ENCODE data around the gene PCDHGB7.
"Not testable (repeated sequence)": the region's sequence is repeated elsewhere in the genome, so short reads cannot be mapped to it uniquely, and the experiment has no call there.

DNA sequence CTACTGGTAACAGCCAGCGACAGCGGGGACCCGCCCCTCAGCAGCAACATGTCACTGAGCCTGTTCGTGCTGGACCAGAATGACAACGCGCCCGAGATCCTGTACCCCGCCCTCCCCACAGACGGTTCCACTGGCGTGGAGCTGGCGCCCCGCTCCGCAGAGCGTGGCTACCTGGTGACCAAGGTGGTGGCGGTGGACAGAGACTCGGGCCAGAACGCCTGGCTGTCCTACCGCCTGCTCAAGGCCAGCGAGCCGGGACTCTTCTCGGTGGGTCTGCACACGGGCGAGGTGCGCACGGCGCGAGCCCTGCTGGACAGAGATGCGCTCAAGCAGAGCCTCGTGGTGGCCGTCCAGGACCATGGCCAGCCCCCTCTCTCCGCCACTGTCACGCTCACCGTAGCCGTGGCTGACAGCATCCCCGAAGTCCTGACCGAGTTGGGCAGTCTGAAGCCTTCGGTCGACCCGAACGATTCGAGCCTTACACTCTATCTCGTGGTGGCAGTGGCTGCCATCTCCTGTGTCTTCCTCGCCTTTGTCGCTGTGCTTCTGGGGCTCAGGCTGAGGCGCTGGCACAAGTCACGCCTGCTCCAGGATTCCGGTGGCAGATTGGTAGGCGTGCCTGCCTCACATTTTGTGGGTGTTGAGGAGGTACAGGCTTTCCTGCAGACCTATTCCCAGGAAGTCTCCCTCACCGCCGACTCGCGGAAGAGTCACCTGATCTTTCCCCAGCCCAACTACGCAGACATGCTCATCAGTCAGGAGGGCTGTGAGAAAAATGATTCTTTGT, 22.9 kb upstream of the PCDHGB7 start:
- TF ChIP-seq POLR2A, CTCF (IDR thresholded peaks at IDR 0.05): not testable (repeated sequence)
